Right lung (tissue), 5 donors: ENCODE measurements around the gene NFAT5. TPM values are rescaled to one million over a fixed set of nuclear protein-coding genes. Genes with fewer than 3 reads are reported as not detected.

Experiments used
- DNase-seq, 2 donors: peaks; one replicate each; pipeline ENCODE4 v3.0.0-alpha.2; 2013
- polyA plus RNA-seq, 5 donors: library from polyadenylated mRNA; unstranded; fragments of 120-200 nt; gene quantifications; one replicate each; pipeline versions ENCODE4 v1.2.1 to v1.2.3, GENCODE V29; 2013; ENCODE audit warnings: inconsistent platforms in 1 of 5, low replicate concordance in 1 of 5; ENCODE audit not compliant: insufficient read length in 5 of 5, insufficient read depth in 1 of 5

Gene NFAT5
- polyA plus RNA-seq, 5 donors, result 31.4 to 64.5 (median 56.4) TPM

DNA sequence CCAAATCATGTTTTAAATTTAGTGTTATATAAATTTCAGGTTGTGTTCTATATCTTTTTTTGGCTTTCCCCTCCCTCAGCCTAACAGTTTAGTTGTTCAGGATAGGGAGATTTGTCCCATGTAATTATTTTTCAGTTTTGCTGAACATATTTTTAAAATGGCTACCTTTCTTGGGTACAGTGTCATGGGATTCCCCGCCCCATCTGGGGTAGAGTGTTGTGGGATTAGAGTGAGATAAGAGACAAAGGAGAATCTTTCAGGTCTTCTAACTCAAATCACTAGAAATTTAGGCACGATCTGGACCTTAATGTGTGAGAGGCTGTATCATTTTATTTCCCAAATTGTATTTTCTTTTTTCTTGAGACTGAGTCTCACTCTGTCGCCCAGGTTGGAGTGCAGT, 24.8 kb downstream of the NFAT5 start:
- no peak for DNase-seq

DNA sequence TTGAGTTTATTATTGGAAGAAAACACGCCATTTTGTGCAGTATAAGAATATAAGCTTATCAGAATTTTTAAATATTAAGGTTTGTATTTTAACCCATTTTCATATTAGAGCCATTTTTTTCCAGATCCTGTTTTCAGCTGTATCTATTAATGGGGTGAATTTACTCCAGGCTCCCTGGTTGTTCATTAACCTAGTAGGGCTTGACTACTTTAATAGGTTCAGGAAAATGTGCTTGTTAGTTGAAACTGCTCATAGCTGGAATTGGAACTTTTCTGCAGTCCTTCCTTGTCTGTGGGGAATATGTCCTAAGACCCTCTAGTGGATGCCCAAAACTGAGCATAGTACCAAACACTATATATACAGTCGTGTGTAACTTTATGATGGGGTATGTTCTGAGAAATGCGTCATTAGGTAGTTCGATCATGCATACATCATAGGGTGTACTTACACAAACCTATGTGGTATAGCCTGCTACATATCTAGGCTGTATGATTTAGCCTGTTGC, 28.0 kb downstream of the NFAT5 start:
- DNase-seq, result no peak

DNA sequence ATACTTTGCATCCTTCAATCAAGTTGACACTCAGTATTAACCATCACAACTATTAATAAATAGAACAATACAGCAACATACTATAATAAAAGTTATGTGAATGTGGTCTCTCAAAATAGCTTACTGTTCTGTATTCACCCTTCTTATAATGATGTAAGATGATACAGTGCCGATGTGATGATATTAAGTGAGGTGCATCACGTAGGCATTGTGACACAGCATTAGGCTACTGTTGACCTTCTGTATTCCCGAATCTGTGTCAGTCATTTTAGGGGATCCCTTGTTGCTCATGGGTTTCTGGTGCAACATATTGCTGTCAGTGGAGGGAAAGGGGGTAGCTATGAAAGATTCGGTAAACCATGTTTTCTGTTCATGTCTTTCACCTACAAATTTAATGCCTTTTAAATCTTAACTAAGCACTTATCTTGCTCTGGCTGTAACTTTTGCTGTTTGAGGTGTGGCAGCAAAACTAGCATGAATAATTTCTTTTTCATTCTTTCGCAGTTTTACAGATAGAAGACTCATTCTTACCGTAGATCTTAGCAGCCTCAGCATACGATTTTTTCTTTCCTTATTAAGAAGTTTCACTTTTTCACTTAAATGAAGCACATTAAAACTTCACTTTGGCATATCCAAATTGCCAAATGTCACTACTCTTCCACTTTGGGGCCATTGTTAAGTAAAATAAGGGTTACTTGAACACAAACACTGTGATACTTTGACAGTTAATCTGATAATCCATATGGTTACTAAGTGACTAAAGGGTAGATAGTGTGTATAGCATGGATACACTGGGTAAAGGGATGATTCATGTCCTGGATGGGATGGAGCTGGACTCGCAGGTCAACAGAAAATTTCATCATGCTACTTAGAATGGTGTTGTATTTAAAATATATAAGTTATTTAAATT, 29.6 kb downstream of the NFAT5 start:
- no peak for DNase-seq

DNA sequence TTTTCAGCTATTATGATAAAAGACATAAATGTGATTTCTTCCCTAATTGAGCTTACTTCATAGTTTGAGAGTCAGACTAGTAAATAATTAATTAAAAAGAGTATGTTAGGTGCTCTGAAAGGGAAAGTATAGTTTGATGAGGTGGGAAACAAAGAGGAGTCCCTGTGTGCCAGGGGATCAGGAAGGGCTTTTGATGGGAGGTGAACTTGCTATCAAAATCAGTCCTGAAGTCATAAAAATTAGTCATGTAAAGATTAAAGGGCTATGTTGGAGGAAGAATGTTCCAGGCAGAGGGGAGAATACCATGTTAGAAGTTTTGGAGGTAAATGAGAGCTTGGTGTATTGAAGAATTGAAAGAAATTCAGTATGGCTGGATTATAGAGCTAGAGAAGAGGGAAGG, 31.0 kb downstream of the NFAT5 start:
- DNase-seq, result no peak

DNA sequence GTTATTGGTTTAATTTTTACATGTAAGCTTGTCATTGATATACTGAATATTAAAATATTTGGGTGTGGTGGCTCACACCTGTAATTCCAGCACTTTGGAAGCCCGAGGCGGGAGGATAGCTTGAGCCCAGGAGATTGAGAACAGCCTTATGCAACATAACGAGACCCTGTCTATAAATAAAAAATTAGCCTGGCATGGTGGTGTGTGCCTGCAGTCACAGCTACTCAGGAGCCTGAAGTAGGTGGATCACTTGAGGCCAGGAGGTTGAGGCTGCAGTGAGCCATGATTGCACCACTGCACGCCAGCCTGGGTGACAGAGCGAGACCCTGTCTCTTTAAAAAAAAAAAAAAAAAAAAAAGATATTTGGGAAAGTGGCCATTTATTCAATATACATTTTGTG, 32.3 kb downstream of the NFAT5 start:
- DNase-seq, result no peak

DNA sequence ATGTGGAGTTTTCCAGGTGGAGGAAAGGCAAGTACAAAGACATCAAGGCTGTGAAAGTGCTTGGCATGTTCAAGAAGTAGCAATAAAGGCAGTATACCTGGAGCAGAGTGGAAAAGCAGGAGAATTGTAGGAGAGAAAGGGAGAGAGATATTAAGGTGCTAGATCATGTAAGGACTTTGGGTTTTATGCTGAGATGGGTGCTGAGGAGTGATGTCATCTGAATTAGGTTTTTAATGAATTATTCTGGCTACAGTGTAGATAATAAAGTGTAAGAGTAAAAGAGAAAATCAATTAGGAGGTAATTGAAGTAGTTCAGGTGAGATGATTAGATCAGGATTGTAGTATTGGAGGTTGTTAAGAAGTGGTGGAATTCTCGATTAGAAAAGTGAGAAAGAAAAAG, 34.0 kb downstream of the NFAT5 start:
- no peak for DNase-seq

DNA sequence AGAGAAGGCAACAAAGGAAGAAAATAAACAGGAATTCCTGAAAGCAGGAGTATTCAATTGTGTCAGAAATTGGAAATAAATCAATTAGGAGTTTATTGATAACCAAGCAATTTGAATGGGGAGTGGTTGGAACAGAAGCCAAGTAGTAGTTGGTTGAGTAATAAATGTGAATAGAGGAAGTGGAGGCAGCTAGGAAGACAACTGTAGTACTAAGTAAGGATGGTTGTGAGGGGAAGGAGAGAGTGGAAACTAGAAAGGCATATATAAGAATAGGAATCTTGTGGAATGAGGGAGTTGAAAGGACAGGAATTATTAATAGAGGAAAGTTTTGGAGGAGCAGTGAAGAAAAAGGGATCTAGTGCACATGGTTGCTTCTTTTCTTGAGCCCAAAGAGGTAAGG, 34.4 kb downstream of the NFAT5 start:
- no peak for DNase-seq

DNA sequence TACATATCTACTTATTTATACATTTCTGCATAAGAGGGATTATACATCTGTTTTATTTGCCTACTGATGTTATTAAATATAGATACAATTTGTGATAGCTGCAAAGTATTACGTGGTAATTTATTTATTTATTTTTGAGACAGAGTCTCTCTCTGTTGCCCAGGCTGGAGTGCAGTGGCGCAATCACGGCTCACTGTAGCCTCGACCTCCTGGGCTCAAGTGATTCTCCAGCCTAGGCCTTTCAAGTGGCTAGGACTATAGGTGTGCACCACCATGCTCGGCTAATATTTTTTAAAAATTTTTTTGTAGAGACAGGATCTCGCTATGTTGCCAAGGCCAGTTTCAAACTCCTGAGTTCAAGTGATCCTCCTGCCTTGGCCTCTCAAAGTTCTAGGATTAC, 35.5 kb downstream of the NFAT5 start:
- DNase-seq, result no peak

DNA sequence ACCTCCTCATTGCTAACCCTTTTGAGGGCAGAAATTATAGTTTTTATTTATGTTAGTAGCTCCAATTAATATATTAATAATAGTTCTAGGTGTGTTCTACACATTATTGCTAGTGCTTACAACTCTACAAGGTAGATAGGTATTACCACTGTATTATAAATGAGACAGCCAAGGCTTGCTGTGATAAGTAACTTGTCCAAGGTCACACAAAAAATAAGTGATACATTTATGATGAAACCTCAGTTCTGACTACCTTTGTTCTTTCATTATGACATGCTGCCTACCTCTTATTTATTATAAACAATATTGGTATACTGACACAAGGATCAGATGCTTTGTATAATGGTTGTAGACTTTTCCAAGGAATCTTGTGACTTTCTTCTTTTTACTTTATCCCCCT, 41.2 kb downstream of the NFAT5 start:
- DNase-seq, result no peak

DNA sequence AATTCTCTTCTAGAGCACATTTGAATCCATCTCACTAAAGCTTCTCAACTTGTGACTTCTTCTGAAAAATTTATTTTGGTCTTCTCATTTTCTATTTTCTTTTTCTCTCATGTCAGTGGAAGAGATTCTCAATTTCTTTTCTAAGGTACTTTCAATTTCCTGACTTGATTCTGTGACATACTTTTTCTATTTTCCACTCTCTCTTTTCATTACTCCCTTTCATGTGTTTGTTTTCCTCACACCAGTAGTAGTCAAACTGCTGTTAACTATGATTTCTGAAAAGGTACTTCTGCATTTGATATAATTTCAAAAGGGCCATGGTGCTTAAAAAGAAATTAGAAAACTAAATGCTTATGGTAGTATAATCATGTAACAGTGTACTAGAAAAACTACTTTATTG, 41.9 kb downstream of the NFAT5 start:
- no peak for DNase-seq

DNA sequence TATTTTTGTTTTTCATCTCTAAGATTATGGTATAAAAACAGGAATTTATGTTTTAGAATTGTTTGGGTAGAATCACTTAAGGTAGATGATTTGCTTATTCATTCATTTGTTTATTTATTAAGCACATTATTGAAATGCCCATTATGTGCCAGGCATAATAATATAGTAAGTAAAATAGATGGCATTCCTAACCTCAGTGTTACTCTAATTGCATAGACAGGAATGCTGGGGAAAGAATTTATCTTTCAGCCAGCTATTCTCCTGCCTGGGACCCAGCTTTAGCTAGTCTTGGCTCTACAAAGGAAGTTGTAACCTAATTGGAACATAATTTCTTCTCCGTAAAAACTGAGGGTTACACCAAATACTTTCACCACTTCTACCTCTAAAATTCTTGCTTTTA, 44.6 kb downstream of the NFAT5 start:
- DNase-seq, result no peak

DNA sequence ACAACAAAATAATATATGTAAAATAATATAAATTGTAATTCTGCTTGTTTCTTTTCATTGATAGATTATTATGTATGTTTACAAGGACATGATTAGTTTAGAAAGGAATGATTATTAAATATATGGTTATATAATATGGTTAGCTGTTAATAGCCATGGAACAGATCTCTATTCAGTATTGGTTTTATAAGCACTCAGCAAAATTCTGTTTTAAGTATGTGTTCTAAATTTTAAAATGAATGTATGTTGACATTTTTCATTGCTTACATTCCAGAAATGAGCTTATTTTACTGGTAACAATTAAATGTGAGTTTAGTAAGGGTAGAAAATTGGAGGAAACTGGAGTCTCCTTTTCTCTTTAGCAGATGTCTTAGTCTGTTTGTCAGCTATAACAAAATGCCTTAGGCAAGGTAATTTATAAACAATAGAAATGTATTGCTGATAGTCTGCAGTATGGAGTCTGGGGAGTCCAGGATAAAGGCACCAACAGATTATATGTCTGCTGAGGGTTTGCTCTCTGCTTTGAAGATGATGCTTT, 45.4 kb downstream of the NFAT5 start:
- no peak for DNase-seq

DNA sequence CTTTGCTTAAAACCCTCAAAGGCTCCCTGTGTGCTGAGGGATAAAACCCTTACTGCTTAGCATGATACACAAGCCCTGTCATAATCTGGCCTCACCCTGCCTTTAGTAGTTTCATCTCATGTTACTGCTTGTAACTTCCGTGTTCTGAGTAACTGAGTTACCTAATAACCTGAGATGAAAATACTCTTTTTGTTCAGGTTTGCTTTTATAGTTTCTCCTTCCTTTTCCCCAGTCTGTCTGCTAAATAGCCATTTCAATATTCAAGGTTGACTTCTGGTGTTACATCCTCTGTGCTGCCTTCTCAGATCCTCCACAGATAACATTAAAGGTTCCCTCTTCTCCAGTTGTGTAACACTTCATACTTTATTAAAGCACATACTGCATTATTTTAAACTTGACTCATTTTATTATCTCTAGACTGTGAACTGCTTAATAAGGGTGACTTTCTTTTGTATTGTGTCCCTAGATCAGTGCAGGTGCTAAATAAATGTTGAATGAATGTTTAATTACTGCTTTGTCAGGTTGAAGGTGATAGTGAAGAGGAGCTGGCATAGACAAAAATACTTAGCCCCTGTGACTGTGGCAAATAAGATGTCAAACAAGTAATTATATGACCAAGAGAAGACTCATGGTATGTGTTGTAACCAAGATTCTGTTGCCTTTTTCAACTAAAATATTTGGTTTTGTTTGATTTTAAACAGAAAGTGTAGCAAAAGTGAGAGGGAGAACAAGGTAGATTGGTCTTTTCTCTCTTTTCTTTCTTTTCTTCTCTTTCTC, 47.8 kb downstream of the NFAT5 start:
- DNase-seq, result no peak

DNA sequence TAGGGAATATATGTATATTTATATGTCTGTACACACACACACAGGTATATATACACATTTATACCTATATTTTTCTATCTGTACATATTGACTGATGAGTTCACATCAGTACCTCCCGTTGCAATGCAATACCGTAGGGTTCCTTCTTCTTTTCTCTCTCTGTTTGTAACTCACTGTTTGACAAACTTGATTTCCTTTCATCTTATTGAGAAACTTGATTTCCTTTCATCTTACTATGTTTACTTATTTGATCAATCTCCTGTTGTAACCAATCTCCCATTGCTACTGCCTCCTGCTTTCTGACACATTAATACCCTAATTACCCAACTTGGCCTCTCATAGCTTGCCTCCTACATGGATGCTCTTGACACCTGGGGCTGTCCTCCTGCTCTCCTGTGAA, 49.8 kb downstream of the NFAT5 start:
- no peak for DNase-seq

DNA sequence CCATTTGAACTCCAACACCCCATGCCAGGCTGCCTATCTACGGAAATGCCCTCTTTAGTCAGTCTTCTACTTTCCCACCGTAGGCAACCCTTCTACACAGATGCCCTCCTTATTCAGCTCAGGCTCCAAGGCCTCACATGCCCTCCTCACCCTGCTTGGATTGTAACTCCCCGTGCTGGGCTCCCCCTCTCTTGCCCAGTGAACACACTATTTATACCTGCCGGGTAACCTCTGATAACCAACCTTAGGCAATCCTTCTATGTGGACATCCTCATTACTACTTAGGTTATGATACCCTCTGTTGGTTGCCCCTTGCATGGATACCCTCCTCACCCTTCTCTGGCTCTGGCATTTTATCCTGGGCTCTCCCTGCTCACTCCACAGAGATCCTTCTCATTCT, 50.3 kb downstream of the NFAT5 start:
- no peak for DNase-seq

DNA sequence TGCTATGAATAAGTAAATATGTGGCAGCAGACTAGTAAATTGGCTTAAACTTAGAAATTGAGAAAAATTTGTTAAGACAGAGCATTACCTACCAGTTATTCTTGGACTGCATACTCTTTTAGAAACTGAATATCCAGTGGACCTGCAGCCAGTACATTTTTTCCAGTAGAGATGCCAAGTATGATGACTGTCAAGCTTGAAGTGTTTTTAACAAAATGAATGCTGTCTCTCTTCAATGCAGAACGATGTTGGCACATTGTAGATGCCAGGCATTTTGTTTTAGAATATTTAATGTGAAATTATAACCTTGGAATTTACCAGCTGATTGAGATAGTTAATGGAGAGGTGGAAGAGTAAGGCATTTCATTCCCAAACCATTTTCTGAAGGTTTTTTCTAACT, 52.5 kb downstream of the NFAT5 start:
- no peak for DNase-seq

DNA sequence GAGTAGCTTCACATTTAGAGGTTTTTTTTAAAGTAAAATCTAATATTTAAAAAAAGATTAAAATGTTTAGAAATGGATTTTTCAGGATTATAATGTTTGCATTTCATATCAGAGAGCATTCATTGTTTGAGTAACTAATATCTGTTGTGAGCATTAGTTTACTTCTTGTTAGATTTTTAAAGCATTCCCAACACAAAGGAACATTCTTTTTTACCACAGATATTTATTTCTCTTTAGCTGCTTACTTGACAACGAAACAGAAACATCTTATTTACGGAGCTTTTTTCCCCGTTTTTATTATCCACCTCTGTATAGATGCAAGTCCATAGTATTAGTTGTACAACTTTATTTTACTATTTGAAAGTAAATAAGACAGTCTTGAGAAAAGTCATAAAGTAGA, 53.0 kb downstream of the NFAT5 start:
- no peak for DNase-seq

DNA sequence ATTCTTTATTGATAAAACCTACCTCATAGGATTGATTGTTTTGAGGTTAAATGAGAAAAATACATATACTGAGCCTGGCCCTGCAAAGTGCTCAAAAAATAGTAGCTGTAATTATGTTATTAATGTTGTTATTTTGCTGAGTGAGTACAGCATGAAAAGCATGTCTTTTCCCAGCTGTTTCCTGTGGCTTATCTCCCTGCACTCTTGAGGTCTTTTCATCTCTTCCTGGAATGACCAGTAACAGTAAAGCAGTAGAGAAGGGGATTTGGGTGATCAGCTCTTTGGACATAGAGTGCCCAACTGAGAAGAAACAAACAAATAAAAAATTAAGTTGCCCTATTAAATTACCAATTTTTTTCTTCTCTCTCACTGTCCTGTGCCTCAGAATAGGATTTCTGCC, 53.7 kb downstream of the NFAT5 start:
- DNase-seq, result no peak

DNA sequence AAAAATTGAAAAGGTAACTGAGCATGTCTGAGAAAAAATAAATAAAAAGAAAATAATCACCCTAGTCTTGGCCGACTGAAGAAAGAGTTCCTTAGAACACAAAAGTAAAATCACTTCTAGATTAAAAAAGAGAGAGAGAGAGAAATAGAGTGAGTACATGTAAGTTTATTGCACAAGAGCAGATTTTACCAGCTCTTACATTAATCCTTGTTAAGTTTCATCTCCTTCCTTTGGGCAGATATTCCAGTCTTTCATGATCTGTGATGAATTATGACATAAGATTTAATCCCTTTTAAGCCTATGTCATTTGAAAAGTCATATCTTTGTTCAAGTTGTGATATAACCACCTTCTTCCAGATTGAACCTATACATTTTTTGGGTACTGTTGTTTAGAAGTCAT, 54.8 kb downstream of the NFAT5 start:
- DNase-seq, result no peak

DNA sequence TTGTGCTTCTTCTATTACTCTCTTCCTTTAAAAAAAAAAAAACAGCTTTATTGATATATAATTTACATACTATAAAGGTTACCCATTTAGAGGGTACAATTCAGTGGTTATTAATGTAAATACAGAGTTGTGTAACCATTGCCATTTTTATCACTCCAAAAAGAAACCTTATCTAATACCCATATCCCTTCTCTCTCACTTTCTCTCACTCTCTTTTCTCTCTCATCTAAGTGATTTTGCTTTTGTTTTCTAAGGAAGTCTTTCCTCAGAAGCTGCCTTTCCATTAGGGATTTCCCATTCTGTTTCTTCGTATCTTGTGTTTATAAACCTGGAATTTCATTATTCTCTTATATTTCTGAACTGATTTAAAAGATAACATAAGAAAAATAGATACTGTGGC, 55.5 kb downstream of the NFAT5 start:
- no peak for DNase-seq

DNA sequence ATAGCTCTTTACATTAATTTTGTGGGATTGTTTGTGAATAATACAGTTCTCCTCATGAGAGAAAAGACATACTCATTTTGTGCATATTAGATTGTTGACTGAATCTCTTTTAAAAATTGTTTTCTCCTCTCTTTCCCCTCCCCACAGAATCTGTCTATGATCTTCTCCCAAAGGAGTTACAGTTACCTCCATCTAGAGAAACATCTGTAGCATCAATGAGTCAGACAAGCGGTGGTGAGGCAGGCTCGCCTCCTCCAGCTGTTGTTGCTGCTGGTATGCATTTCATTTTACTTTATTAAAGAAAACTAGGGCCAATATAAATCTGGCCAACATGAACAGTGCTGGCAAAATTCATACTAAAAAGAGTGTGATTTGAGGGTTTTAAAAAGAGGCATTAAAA, 60.5 kb downstream of the NFAT5 start:
- no peak for DNase-seq

DNA sequence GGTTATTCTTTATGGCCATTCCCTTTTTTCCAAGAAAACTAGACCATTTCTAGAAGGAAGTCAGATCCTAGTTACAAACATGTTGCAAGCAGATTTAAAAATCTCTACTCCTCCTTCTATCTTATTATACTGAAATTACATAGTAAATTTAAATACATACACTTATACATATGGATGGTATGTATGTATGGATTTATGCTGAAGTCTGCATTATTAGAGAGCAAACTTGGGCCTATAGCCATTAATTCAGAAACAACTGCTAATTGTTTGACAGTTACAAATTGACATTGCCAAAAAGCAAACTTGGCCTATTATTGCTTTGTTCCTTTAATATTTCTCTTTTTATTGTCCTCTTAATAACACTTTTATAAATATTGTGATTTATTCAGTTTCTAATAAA, 67.1 kb downstream of the NFAT5 start:
- DNase-seq, result no peak

DNA sequence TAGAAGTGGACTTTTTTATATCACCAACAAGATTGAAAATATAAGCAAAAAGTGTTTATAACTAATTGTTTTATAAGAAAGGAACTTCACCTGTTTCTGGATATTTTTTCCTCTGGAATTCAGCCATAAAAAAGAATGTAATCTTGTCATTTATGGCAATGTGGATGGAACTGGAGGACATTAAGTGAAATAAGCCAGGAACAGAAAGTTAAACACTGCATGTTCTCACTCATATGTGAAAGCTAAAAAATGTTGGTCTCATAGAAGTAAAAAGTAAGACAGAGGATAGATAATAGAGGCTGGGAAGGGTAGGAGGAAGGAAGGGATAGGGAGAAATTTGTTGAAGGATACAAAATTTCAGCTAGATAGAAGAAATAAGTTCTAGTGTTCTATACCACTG, 67.6 kb downstream of the NFAT5 start:
- no peak for DNase-seq
